ENCODE data around the gene EIF3I.

The EIF3I gene

GRCh38 chr1:32205401-32206370, 16.5 kb upstream of the EIF3I start, which contains the start of gene IQCC:
TSS of gene IQCC (plus strand) at chr1:32205671. CDS start at chr1:32205682, 11 bp downstream.
- peak within 1 kb of the TSS; percentile 74 for H3K27ac ChIP-seq
- TF ChIP-seq CTCF (conservative IDR thresholded peaks at IDR 0.05) (no peak), ZFX (IDR thresholded peaks at IDR 0.05) (peak; percentile 49; the same call in 1 of the 2 replicates)

- TF ChIP-seq CTCF (conservative IDR thresholded peaks at IDR 0.05) = no peak
- no peak overlapping the region for H3K27ac ChIP-seq
Observed at GRCh38 chr1:32208469-32208868, 13.7 kb upstream of the EIF3I start.

- H3K27ac ChIP-seq = no peak within 1 kb of the TSS
- TF ChIP-seq ZFX (IDR thresholded peaks at IDR 0.05) (no peak), CTCF (conservative IDR thresholded peaks at IDR 0.05) (no peak)
Observed at GRCh38 chr1:32208891-32209328, 13.3 kb upstream of the EIF3I start, which contains the start of gene DCDC2B. TSS of gene DCDC2B (plus strand) at chr1:32209089. CDS start at chr1:32209094, 5 bp downstream.

- H3K27ac ChIP-seq = no peak overlapping the region
- TF ChIP-seq ZFX (IDR thresholded peaks at IDR 0.05) (no peak), CTCF (conservative IDR thresholded peaks at IDR 0.05) (peak; percentile 91)
Observed at GRCh38 chr1:32215629-32216480, 6.4 kb upstream of the EIF3I start.

GRCh38 chr1:32216566-32216965, 5.6 kb upstream of the EIF3I start:
- H3K27ac ChIP-seq = no peak overlapping the region
- TF ChIP-seq ZFX (IDR thresholded peaks at IDR 0.05) (no peak), CTCF (conservative IDR thresholded peaks at IDR 0.05) (no peak)

GRCh38 chr1:32219022-32219421, 3.2 kb upstream of the EIF3I start:
- H3K27ac ChIP-seq = no peak overlapping the region
- TF ChIP-seq ZFX (IDR thresholded peaks at IDR 0.05) (no peak), CTCF (conservative IDR thresholded peaks at IDR 0.05) (no peak)

Measured in C4-2B (cell line).